GM19351 (cell line): ENCODE measurements around the gene QSOX1.
"Not testable (repeated sequence)": the region's sequence is repeated elsewhere in the genome, so short reads cannot be mapped to it uniquely, and the experiment has no call there.

Experiments
- ATAC-seq: cut with Tn5 transposase; IDR thresholded peaks from one replicate; pipeline ENCODE4 v1.9.1; 2021; ENCODE audit warnings: mild to moderate bottlenecking, moderate library complexity; ENCODE audit not compliant: unreplicated experiment

Gene QSOX1

GRCh38 chr1:180154325-180155181, at the start of gene QSOX1:
TSS of gene QSOX1 (plus strand) at chr1:180154869. CDS start at chr1:180154908, 39 bp downstream.
- ATAC-seq = peak; percentile 85

DNA sequence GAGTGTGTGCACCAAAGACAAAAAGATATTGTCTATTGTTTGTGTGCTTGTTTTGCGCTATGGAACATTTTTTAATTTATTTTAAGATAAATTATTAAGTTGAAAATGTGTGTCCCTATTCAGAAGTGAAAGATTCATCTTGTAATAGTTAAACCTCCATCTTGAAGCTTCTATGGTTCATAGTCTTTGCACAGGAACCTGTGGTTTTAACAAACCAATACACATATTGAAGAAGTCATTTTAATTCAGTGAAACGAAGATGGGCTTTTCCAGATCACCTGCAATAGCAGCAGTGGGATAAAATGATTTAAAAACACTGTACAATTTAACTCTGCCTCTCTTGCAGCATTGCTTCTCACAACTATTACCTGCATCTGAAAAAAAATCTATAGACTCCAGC, 42.6 kb upstream of the QSOX1 start:
- ATAC-seq = no peak

DNA sequence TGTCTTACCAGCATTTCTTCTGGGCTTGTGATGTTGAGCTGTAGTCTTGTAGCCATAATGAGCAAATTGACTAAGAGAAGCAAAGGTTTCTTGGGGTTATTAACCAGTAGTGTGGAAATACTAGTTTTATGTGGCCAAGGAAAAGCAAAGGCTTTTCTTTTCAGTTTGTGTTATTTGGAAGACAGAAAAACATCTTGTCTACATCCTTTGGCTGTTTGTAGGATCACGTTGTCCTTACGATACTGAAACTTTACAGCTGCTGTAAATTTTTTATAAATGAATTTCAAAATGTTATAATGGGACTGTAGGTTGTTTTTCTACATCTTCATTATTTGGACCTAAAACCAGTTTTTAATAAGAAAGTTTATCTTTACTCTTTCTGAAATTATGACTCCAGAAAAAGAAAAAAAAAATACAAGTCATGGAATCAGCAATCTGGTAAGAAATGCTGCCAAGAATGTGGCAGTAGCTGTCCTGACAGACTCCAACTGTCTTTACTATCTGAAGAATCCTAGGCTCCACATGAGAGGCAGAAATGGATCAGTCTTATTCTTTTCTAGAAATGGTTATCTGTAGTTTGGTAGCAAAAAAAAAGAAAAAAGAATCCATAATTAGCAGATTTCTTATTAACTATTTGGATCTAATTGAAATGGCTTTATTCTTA, 41.6 kb upstream of the QSOX1 start:
- no peak for ATAC-seq

DNA sequence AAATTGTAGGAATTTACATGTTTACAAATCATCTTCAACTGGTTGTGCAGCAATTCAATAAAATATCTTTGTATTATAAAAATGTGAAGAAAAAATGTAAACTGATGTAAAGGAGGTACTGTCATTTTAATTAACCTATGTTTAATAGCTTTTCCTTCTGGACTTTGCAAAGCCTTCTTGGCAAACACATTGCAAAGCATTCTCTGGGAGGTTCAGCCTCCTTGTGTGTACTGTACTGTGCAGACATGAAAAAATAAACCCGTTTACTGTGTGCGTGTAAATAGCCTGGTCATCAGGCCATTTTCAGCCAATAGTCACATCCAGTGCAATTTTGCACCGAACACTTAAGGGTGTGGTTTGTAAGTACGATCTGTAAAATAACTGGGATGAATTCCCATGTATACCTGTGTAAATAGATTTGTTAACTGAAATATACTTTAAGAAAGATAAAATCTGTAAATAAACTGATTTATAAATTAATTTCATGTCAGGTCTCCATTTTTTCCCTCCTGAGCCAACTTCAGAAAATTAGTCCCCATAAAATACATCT, 40.2 kb upstream of the QSOX1 start:
- ATAC-seq = no peak

DNA sequence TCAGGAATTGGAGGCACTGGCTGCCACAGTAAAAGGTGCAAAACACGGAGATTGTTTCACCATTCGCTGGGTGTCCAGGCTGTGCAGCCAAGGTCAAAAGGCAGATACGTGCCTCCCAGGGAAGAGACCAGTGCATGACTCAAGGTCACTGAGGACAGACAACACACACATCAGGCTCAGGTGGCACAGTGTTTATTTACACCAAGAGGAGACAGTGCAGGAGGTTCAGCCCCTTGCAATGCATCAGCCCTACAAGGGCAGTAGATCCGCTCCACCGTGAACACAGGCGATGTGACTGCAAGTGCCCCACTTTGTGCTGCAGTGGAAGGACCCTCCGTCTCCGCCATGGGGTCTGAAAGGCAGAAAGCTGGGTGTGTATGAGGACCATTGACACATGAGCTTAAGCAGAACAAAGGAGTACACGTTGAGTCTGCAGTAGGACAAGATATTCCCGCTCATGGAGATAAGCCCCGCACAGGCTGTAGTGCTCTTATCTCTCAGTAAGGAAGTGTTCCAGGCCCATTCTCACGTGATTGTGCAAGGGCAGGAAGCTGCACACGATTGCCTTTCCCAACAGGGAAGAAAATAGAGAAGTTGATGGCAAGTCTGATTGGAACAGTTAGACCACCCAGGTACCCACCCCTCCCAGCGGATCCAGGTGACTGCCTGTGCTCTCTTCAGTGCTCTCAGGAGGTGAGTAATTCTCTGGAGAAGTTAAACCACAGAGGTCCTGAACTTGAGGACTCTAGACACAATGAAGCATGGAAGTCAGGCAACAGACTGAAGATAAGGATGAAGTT, 37.5 kb upstream of the QSOX1 start:
- ATAC-seq = no peak

- no peak for ATAC-seq
Observed at GRCh38 chr1:180117764-180118116, 36.9 kb upstream of the QSOX1 start.

DNA sequence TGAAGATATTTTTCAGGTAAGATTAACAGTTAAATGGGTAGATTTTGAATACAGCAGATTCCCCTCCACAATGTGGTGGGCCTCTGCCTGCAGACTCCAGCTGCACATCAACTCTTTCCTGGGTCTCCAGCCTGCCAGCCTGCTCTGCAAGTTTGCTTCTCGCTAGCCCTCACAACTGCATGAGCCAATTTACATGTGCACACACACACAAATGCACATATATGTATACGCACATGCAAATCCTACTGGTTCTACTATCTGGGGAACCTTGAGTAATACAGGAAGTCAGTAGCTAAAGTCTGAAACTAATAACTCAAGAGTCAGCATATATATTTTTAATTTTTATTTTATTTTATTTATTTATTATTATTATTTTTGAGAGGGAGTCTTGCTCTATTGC, 34.8 kb upstream of the QSOX1 start:
- no peak for ATAC-seq

DNA sequence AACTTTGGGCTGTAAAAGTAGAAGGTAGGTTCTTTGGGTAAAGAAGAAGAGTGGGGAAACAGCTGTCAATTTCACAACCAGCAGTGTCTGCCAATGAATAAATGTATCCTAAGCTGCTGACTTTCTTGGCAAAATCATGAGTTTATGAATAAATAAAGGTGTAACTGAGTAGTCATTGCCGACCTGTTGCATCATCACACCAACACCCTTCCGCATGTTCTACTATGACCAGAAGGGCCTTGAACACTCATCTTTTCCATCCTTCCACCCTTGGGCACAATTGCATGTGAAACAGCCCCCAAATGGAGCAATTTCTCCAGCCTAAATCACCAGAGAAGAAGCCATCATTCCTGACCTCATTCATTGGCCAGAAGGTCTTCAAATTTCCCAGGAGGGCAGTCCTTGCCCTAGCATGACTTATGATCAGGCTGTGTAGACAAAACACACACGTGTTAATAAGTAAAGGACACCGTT, 31.2 kb upstream of the QSOX1 start:
- ATAC-seq = no peak

- no peak for ATAC-seq
Observed at GRCh38 chr1:180130651-180131050, 24.0 kb upstream of the QSOX1 start.

DNA sequence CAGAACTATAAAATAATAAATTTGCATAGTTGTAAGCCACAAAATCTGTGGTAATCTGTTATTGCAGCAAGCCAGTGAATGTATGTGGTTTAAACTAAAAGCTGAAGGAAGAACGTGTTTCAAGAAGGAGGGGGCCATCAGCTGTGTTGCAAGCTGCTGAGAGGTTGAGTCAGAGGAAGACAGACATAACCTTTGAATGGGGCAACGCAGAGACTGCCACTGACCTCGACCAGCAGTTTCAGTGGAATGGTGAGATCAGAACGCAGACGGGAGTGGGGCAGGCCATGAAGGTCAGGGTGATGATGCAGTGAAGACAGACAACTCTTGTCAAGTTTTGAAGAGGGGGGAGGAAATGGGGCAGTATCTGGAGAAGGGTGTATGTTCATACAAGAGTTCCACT, 23.2 kb upstream of the QSOX1 start:
- ATAC-seq = no peak

GRCh38 chr1:180133193-180133592, 21.5 kb upstream of the QSOX1 start:
- ATAC-seq = no peak

- not testable (repeated sequence) for ATAC-seq
Observed at GRCh38 chr1:180133688-180134087, 21.0 kb upstream of the QSOX1 start.

GRCh38 chr1:180135535-180135934, 19.1 kb upstream of the QSOX1 start:
- no peak for ATAC-seq

GRCh38 chr1:180136331-180136967, 18.2 kb upstream of the QSOX1 start:
- ATAC-seq = no peak

DNA sequence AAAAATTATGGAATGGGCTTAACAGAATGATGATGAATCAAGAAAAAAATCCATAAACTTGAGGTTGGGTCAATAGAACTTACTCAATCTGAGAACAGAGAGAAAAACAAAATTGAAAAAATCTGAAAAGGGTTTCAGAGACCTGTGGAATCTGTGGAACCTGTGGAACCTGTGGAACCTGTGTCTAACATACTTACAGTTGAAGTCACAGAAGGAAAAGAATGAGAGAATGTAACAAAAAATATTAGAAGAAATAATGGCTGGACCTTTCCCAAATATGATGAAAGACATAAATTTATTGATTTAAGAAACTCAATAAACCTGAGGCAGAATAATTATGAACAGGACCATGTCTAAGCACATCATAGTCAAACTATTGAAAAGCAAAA, 17.7 kb upstream of the QSOX1 start:
- ATAC-seq = no peak

DNA sequence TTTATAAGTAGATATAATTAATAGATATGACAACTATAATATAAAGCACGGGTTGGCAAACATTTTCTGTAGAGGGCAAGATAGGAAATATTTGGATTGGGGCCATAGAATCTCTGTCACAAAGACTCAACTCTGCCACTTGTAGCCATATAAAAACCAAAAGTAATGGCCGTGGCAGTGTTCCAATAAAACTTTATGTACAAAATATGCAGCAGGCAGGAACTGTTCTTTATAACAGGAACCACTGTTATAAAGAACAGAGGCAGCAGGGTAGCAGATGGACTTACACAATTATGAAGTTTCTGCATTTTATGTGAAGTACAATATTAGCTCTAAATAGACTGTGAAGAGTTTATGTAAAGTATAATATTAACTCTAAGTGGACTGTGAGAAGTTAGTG, 16.9 kb upstream of the QSOX1 start:
- ATAC-seq = no peak

DNA sequence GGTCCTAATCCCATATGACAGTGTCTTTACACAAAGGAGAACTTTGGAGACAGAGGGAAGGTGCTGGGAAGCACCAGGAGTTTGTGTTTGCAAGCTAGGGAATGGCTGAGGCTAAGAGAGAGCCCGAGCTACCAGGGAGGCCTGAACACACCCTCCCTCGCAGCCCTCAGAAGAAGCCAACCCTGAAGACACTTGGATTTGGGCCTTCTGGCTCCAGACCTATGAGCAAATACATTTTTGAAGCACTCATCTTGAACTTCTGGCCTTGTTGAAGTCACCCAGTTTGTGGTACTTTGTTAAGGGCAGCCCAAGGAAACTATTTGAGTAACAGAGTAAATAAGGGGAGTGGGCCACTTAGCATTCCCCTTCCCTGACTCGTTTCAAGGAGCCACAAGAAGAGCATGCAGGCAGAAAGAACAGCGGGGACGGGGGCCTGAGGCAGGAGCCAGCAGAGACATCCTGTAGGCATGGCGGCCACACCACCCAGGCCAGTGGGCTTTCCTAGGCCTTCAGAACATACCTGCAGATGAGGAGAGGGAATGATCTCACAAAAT, 13.2 kb upstream of the QSOX1 start:
- ATAC-seq = no peak

- no peak for ATAC-seq
Observed at GRCh38 chr1:180143359-180143758, 11.3 kb upstream of the QSOX1 start.

- no peak for ATAC-seq
Observed at GRCh38 chr1:180144659-180145357, 9.9 kb upstream of the QSOX1 start.

DNA sequence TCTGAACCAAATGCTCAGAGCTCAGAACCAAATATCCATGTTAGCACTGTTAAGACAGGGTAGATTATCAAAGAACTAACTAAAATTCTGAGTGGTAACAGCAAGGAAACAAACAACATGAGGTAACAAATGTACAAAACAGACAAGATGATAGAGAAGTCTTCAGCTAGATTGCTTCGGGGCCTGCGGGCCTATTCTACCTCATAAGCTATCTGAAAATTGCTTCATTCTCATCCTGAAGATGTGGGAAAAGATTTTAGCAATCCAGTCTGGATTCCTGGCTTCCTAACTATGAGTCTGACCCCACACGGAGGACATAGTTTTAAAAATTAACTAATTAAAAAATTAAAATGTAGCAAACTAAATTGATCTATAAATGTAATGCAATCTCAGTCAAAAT, 9.2 kb upstream of the QSOX1 start:
- ATAC-seq = no peak
